Right lobe of liver (tissue), 4 donors: ENCODE measurements around the gene MUS81.

Experiments used
- POLR2A ChIP-seq: fragments of 450-650 bp; IDR thresholded peaks from one replicate; pipeline ENCODE4 v1.6.1; 2017; ENCODE audit warnings: antibody characterized with exemption, mild to moderate bottlenecking
- TF ChIP-seq, protein P1 (sequence below), 4 donors: fragments of 200-600 bp in 3 of 4; fragments of 450-650 bp in 1 of 4; IDR thresholded peaks; one replicate each; pipeline versions ENCODE4 v1.5.1 to v1.8.0; 2016 to 2022; ENCODE audit warnings: antibody characterized with exemption in 4 of 4, mild to moderate bottlenecking in 2 of 4
- donor health status: DM: no; HTN: no; CAD: no.
- donor health status: DM: no; HTN: no; CAD: no.
- donor health status: DM: no; HTN: yes; CAD: no.

DNA sequence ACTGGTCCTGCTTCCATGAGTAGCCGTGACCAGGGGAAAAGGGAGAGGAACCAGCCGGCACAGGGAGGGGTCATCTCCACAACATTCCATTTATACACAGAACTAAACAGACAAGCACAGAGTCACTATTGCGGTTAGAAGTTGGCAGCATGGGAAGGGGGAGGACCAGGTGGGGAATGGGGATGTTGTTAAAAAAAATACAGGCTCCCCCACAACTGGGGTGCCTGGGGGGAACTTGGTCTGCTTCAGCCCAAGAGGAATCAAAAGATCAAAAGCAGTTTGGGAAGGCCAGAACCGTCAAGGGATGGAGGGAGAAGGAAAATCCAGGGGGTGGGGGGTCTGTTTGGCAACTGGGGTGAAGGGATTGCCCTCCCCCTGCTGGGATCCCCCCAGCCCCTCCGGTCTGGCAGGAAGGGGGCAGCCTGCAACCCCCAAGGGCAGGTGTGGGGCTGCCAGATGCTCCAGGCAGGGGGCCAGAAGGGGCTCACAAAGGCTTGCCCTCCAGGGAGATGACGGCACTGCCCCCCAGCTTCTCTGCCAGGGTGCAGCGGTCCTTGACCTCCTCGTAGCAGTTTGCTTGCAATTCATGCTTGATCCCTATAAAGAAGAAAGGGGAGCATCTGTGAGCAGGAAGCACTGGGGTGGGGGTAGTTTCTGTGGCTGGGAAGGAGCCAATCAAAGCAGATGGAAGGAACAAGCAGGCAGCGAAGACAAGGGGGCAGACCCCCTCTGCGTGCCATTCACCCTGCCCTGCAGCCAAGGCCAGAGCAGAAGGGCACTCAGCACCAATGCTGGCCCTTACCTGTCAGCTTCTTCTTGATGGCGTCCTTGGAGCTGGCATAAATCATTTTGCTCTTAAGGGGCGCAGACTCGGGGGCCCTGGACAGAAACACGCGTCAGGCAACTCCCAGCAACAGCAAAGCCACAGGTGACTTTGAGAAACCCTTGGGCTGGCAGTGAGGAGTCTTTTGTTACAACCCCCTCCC lies 5.1 kb upstream of the MUS81 start:
- TF ChIP-seq, protein P1, sequence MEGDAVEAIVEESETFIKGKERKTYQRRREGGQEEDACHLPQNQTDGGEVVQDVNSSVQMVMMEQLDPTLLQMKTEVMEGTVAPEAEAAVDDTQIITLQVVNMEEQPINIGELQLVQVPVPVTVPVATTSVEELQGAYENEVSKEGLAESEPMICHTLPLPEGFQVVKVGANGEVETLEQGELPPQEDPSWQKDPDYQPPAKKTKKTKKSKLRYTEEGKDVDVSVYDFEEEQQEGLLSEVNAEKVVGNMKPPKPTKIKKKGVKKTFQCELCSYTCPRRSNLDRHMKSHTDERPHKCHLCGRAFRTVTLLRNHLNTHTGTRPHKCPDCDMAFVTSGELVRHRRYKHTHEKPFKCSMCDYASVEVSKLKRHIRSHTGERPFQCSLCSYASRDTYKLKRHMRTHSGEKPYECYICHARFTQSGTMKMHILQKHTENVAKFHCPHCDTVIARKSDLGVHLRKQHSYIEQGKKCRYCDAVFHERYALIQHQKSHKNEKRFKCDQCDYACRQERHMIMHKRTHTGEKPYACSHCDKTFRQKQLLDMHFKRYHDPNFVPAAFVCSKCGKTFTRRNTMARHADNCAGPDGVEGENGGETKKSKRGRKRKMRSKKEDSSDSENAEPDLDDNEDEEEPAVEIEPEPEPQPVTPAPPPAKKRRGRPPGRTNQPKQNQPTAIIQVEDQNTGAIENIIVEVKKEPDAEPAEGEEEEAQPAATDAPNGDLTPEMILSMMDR (IDR thresholded peaks at IDR 0.05) = no peak
- no peak for TF ChIP-seq POLR2A
